HG03558 (cell line): ENCODE results near the gene ZBTB24.
"Not testable (repeated sequence)": the region's sequence is repeated elsewhere in the genome, so short reads cannot be mapped to it uniquely, and the experiment has no call there.

ENCODE experiments used
- ATAC-seq: cut with Tn5 transposase; IDR thresholded peaks from one replicate; pipeline ENCODE4 v1.9.1; 2021; ENCODE audit warnings: moderate number of reproducible peaks; ENCODE audit not compliant: unreplicated experiment; ENCODE audit errors: extremely low read depth

The ZBTB24 gene

GRCh38 chr6:109473120-109473519, 9.9 kb downstream of the ZBTB24 start:
- ATAC-seq: no peak

- no peak for ATAC-seq
Observed at GRCh38 chr6:109472132-109472995, 10.7 kb downstream of the ZBTB24 start.

- no peak for ATAC-seq
Observed at GRCh38 chr6:109471105-109471810, 11.8 kb downstream of the ZBTB24 start.

GRCh38 chr6:109469591-109470189, 13.3 kb downstream of the ZBTB24 start:
- ATAC-seq: no peak

- ATAC-seq: no peak
Observed at GRCh38 chr6:109467696-109468095, 15.3 kb downstream of the ZBTB24 start.

- ATAC-seq: no peak
Observed at GRCh38 chr6:109466212-109466923, 16.7 kb downstream of the ZBTB24 start.

GRCh38 chr6:109465772-109466171, 17.2 kb downstream of the ZBTB24 start:
- ATAC-seq: no peak

- ATAC-seq: no peak
Observed at GRCh38 chr6:109461733-109462526, 21.1 kb downstream of the ZBTB24 start.

GRCh38 chr6:109461205-109461604, 21.8 kb downstream of the ZBTB24 start:
- ATAC-seq: not testable (repeated sequence)

GRCh38 chr6:109460161-109460829, 22.7 kb downstream of the ZBTB24 start:
- no peak for ATAC-seq

- no peak for ATAC-seq
Observed at GRCh38 chr6:109458774-109459531, 24.1 kb downstream of the ZBTB24 start.

- no peak for ATAC-seq
Observed at GRCh38 chr6:109457562-109457996, 25.4 kb downstream of the ZBTB24 start.

- no peak for ATAC-seq
Observed at GRCh38 chr6:109456710-109457561, 26.1 kb downstream of the ZBTB24 start.

GRCh38 chr6:109456111-109456583, 26.9 kb downstream of the ZBTB24 start:
- ATAC-seq: no peak

- ATAC-seq: peak; percentile 41
Observed at GRCh38 chr6:109455437-109456110, 27.4 kb downstream of the ZBTB24 start, which contains the start of gene MICAL1. MICAL1 (minus strand) TSS chr6:109455772; CDS start chr6:109454196, 1,576 bp downstream.

- ATAC-seq: no peak
Observed at GRCh38 chr6:109454496-109455436, 28.3 kb downstream of the ZBTB24 start.
